GM18498 (cell line): ENCODE results near the gene OTUB2.

Source experiments
- ATAC-seq: cut with Tn5 transposase; IDR thresholded peaks from one replicate; pipeline ENCODE4 v1.9.1; 2021; ENCODE audit warnings: mild to moderate bottlenecking, moderate library complexity; ENCODE audit not compliant: unreplicated experiment

OTUB2 gene

DNA sequence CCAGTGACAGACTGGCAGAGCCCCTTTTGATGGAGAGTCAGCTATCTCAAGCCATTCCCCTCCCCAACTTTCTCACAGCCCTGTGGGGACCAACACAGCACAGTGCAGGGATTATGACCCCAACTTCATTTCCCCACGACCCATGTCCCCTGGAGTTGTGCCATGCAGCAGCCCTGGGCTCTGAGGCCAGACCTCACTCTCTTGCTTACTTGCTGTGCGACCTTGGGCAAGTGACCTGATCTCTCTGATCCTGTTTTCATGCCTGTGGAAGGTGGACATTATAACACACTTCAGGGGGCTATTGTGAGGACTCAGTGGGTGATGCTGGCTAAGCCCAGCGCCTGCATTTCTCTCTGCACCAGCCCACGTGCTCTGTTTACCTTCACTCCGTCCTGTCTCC is 14.1 kb downstream of the OTUB2 start:
- ATAC-seq = no peak

DNA sequence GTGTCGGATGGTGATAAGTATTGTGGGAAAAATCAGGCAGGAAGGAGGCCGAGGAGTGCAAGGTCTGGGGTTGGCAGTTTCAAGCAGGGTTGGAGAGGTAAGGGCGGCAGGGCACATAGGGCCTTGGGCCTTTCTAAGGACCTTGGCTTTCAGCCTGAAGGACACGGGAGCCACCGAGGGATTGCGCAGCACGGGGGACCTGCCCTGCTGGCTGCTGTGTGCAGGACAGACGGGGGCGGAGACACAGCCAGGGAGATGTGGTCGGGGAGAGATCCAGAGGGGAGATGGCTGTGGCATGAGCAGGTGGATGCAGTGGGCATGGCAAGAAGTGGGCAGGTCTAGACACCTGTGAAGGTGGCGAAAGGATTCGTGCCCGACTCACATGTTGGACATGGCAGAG is 14.7 kb downstream of the OTUB2 start:
- no peak for ATAC-seq

DNA sequence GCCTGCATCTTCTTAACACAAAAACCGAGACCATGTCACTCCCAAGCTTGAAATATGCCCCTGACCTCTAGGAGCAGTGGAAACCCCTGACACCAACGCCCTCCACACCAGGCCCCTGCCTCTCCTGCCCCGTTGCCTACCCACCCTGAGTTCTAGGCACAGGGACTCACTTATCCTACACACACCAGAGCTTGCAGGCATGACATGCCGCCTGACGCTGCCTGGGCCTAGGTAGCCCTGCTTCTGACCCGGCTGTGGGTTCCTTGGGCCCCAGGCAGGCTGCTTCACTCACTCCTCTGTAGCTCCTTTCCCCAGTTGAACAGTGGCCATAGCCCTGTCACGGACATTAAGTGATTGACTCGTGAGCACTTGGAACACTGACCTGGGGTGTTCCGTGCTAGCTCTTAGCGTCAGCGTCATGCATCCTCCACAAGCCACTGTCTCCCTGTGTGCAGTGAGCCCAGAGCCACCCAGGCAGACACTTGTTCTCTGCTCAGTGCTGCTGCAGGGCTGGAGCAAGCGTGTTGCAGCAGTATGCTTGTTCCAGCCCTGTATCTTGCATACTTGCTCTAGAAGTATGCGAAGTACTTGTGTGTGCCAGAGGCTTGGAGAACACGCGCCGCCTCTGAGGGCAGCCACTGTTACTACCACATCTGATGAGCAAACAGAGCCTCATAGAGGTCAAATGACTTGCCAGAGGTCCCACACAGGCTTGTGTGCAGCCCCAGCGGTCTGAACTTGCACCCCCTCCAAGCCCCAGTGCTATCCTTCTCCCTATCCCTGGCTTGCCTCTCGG is 15.6 kb downstream of the OTUB2 start:
- no peak for ATAC-seq

DNA sequence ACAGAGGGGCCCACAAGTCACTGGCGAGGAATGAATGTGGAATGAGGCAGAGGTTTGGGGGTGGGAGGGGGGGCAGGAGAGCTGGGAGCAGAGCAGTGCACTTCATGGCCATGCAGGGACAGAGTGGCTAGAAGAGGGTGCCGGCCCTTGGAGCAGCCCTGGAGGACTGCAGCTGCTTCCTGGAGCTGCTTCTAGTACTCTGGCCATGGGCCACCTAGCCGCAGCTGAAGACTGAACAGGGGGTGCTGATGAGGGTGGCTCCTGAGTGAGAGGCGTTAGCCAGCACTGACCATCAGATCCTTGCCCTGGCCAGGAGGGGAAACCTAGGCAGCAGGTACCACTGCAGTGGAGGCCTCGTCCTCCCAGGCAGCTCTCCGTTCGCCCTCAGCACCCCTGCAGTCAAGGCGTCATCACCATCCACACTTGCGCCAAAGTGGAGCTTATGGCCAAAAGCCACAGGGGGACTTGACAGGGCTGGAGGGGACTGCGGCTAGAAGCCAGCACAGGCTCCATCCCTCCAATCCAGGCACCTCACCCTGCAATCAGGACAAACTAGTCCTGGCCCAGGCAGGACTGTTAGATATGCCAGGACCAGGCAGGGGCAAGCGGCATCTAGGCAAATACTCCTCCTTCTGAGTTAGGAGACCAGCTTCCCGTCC is 16.4 kb downstream of the OTUB2 start:
- ATAC-seq = no peak

DNA sequence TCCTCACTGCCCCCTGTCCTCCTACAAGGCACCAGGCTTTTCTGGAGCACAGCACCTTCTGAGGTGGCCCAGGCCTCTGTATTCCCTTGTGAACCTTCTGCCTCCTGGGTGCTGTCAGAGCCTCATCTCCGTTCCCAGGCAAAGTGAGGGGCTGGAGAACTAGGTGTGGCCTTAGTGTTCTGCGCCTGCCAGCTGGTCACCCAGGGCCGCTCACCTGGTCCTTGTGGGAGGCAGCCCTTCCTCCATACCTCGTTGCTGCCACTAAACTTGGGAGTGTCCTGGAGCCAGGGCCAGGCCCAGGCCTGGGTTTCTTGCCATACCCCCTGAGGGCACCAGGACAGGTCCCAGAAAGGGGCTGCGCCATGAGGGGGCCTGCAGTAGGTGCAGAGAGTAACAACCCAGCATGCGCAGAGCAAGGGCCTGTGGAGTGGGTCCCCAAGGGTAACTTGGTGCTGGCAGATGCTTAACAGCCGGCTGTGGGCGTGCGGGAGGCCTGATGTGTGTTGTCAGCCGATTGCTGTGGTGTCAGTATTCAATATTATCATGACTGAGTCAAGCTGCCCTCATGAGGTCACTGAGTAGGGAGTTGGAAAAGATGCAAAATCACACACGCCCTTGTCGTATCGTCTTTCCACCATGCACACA is 17.1 kb downstream of the OTUB2 start:
- no peak for ATAC-seq

DNA sequence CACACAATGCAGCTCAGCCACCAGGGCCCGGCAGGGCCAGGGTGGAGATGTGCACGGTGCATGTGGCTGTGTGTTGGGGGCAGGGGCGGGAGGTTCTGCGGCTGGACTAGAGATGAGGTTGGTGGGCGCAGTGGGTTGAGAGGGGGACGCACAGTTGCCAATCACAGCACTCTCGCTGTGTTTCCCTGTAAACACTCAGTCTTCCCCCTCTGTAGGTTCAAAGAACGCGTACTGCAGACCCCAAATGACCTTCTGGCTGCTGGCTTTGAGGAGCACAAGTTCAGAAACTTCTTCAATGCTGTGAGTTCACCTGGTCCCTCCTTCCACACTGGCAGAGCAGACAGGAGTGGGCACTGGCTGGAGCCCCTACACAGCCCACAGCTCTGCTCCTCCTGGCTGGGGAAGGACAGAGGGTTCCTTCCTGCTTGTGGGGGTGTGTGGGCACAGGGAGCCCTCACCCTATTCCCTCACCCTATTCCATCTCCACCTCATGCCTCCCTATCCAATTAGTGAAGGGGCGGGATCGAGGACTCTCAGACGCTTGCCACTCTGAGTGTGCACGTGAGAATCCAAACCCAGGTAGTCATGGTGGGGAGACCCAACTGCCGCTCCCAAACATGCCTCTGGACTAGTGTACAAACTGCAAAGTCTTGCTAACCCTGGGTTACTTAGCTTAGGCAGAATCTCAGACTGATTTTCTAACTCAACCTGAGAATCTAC is 17.8 kb downstream of the OTUB2 start:
- no peak for ATAC-seq

DNA sequence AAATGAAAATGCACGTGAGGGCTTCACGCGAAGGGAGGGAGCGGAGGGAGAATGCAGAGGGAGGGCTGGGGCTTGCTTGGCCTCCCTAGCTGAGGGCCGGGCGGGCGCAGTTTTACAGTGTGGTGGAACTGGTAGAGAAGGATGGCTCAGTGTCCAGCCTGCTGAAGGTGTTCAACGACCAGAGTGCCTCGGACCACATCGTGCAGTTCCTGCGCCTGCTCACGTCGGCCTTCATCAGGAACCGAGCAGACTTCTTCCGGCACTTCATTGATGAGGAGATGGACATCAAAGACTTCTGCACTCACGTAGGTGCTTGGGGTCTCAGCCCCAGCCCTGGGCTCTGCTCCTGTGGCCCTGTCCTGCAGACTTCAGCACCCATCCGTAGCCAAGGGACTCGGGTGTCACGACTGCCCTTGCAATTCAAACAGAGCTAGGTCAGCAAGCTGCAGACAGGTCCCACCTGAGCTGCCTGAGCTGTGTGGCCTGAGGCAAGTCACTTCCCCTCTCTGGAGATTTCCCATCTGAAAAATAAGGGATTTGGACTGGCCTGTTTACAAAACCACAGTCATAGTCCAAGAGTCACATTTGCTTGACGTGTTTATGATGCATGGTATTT is 18.4 kb downstream of the OTUB2 start:
- ATAC-seq = no peak

DNA sequence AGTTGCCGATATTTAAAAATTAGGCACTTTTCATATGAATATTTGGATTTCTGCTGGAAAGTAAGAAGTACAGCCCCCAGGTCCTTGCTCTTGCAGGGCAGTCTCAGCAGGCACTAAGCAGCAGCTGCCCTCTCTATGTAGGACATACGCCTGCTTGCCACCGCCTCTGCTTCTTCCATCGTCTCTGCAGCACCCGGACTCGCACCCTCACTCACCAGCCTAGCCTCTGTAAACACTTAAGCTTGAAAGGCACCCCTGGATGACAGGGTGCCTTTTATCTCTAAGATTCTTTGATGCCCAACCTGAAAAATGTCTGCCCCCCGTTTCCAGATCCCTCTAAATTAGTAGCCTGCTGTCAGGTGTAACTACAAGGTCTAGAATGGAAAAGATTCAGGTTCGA is 19.0 kb downstream of the OTUB2 start:
- ATAC-seq = no peak

DNA sequence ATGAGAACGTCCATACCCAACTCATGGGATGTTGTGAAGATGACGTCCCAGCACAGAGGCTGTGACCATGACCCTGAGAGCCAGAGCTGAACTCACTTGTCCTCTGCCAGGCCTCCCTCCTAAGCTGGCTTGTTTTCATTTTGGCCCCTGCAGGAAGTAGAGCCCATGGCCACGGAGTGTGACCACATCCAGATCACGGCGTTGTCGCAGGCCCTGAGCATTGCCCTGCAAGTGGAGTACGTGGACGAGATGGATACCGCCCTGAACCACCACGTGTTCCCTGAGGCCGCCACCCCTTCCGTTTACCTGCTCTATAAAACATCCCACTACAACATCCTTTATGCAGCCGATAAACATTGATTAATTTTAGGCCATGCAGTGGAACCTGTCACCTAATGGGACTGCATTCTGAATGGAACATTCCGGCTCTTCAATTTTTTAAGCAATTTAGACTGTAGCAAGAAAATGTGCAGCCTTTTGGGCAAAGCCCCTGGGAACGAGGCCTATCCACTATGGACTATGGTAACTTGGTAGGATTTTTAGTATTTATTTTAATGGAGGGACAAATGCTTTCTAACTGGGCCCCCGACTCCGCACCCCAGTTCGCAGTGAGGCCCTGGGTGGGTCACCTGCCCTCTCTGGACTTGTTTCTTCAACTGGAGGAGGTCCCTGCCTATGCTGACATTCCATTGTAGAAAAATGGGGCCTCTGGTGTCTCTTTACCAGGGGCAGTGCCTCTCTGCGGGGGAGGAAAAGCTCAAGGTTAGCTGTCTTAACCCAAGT is 19.6 kb downstream of the OTUB2 start:
- no peak for ATAC-seq

DNA sequence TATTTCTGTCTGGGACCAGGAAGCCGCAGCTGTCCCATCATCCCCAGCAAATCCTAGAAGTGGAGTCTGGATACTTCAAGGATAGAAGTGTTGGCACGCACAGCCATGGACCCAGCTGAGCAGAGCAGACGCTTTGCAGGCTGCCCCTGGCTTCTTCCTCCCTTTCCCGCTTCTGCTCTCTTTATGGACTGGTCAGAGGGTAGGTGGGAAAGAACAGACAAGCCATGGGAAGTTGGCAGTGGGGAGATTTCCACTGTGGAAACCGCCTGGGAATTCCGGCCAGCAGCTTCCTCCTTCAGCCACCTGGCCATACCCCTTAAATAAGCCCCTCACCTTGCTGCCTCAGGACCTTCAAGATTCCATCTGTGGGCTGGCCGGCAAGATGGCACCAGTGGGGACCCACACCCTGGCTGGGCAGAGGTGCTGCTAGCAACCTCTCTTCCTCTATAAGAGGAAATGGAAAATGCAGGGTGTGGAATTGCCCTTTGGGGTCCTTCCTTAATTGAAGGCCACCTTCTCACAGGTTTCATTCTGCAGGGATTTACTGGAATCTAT is 20.6 kb downstream of the OTUB2 start:
- no peak for ATAC-seq

DNA sequence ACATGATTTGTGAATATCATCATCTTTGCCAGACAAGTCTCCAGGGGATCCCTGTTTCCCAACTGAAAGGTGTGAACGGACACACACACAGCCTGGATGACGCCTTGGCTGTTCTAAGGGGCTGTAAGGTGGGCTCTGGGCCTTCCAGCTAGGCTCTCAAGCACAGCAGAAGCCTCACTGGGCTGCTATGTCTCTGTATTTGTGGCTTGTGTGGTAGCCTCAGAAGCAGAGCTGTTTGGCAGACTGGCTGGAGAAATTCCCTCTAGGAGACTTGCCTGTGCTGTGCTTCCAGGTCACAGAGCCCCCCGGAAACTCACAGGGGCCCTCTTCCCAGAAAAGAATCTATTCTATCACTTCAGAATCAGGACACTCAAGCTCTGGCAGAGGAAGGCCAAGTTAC is 21.4 kb downstream of the OTUB2 start:
- no peak for ATAC-seq

DNA sequence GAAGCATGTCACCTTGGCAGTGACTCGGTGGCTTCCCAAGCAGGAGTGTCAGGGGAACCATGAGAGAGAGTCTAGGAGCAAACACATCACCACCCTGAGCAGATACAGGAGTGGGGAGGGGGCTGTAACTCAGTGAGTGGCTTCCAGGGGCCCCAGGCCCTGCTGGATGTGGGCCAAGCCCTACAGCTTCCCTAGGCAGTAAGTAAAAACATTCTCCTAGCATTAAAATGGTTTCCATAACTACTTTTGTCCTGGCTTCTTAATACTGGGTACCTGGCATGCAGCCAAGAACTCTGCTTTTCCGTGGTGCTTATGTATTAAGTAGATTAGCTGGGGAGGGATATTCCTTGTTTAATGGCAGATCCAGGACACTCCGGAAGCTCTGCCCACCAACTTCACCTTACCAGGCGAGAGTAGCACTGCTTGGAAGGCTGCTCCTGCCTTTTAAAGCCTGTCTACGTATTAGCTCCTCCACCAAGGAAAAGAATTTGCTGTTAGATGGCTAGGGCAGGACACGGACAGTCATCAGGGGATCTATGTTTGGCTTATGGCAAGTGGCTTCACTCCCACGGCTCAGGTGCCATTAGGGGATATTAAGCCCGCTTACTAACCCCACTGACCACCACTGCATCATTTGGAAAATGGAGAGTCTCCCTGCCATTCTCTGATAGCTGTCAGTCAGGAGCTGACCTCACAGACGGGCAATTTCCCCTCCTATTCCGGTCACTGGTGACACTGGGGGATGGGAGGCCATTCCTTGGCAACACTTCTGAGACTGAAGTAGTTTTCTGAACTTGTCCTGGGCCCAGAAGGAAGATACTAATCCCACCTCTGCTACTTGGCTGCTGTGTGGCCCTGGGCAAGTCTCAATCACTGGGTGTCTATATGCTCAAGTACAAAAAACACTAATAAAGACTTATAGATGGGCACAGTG is 22.8 kb downstream of the OTUB2 start:
- ATAC-seq = no peak

DNA sequence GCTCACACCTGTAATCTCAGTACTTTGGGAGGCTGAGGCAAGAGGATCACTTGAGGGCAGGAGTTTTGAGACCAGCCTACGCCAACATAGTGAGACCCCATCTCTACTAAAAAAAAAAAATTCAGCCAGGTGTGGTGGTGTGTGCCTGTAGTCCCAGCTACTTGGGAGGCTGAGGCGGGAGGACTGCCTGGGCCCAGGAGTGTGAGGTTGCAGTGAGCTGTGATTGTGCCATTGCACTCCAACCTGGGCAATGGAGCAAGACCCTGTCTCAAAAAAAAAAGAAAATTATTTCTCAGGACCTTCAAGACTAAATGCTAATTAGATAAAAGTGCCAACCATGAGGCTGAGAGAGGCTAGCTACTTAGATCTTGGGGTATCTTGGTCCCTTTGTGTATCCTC is 23.5 kb downstream of the OTUB2 start:
- no peak for ATAC-seq

DNA sequence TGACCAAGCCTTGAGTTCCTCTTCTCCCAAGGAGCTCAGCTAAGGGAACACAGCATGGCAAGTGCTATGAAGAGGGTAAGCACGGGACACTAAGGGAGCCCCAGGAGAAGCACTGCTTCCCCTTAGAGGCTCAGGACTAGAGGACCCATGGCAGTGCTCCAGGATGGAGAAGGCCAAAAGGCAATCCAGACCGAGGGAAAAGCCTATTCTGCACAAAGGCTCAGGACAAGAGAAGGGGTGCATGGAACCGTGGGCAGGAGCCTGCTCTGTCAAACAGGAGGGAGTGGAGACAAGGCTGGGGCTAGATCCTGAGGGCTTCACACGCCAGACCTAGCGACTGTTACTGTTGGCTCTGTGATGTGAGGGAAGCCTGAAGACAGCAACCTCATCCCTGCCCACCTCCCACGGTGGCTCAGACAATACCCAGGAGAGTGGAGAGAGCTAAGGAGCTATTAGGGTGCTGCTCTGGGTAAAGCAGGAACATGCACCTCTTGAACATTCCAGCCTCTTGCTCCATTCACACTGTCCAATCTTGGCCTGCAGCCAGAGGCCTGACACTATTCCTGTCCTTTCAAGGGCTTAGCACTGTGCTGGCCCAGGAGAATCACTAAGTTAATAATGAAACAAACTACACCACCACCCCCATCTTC is 24.2 kb downstream of the OTUB2 start:
- no peak for ATAC-seq

DNA sequence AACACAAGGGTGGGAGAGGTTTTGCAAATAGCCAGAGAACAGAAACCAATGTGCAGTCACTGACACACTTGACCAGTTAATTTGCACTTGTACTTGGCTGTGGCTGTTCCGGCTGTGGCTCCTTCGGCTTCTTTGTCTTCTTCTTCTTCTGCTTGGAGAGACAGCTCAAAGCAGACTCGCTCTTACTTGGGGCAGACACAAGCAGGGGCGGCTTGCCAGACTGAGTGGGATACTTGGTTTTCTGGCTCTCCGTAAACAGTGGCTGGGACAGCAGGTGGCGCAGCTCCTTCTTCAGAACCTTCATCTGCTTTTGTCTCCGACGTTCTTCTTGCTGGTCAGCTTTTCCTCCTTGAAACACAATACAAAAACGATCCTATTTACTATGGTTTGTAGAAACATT is 25.0 kb downstream of the OTUB2 start:
- ATAC-seq = no peak

DNA sequence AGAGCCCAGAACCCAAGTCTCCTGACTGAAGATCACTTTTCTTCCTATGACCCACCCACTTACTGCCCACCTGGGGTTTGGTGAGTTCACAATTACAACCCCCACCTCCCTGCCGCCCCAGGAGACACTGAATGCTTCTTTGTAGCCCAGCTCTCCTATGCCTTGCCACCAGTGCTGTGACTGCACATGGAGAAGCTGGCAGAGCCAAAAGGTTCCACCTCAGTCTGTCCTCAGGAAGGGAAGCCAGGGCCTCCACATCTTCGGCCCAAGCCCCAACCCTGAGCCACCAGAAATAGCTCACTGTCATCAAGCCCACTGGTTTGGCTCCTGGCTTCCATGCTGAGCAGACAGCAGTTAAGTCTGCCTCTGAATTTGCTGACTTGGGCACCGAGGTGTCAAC is 25.6 kb downstream of the OTUB2 start:
- ATAC-seq = no peak

DNA sequence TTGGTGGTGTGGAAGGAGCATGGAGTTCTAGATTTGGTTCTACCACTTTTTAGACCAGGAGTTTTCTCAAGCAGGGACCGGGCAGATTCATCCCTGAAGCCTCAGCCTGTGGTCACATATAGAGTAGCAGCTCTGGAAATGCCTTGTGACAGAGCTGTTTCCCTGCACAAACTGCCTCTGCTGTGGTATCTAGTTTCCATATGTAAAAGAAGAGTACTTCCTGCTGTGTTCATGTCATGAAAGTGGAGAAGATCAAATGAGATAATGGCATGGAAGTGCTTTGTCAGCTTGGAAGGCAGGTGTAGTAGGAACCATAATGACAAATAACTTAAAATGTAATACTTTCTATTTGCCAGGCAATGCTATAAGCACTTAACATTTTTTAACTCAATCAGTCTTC is 26.1 kb downstream of the OTUB2 start:
- ATAC-seq = no peak

DNA sequence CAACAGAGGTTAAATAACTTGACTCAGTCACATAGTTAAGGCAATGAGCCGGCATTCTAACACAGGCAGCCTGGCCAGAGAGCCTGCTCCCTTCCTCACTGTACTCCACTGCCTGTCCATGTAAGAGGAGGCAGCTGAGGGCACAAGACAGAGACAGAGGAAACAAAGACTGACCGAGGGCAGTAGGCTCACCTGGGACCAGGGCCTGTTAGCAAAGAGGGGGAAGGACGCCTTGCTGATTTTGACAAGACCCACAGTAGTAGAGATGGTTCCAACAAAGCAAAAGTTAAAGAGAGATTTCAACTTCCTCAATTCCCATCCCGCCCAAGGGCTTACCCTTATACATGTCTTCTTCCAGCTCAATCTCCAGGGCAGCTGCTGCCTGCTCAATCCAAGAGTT is 26.5 kb downstream of the OTUB2 start:
- no peak for ATAC-seq
